KOPT-K1 (cell line): ENCODE results near the gene CISTR.
"Not testable (repeated sequence)": the region's sequence is repeated elsewhere in the genome, so short reads cannot be mapped to it uniquely, and the experiment has no call there.

ENCODE experiments used
- H3K27ac ChIP-seq: fragments of 200-600 bp; sonication (generic); 2 replicates; pipeline ENCODE4 v1.5.1; 2016; ENCODE audit warnings: antibody characterized with exemption, mild to moderate bottlenecking, low read depth, low read length; ENCODE audit not compliant: poor library complexity, severe bottlenecking
- H3K36me3 ChIP-seq: fragments of 200-600 bp; sonication (generic); 2 replicates; pipeline ENCODE4 v1.5.1; 2017; ENCODE audit warnings: antibody characterized with exemption, mild to moderate bottlenecking, low read length, moderate library complexity; ENCODE audit not compliant: insufficient read depth
- H3K9me3 ChIP-seq: fragments of 200-600 bp; sonication (generic); 2 replicates; pipeline ENCODE4 v1.5.1; 2017; ENCODE audit warnings: antibody characterized with exemption, low read length, mild to moderate bottlenecking; ENCODE audit not compliant: insufficient read depth, poor library complexity, severe bottlenecking

The CISTR gene

DNA sequence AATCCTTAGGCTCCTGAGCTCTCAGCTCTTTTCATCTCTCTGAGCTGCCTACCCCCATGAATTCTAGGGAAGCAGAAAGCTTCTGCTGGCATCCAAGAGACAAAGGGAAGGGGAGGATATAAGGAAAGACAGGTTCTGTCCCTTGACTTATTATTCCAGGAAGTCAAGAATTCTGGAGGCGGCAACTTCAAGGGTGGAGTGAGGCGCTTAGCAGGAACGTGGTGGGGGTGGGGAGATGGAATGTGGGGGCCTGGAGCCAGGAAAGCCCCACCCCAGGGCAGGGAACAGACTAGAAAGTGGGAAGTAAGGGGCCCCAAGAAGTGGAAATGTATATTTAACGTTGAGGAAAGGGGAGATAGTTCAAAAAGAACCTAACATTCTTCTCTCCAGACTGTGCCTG is 26.0 kb downstream of the CISTR start:
- Histone ChIP-seq H3K27ac (no peak overlapping the region), H3K9me3 (no peaks in the 10 kb centered on the region), H3K36me3 (no peaks in the 10 kb centered on the region)

DNA sequence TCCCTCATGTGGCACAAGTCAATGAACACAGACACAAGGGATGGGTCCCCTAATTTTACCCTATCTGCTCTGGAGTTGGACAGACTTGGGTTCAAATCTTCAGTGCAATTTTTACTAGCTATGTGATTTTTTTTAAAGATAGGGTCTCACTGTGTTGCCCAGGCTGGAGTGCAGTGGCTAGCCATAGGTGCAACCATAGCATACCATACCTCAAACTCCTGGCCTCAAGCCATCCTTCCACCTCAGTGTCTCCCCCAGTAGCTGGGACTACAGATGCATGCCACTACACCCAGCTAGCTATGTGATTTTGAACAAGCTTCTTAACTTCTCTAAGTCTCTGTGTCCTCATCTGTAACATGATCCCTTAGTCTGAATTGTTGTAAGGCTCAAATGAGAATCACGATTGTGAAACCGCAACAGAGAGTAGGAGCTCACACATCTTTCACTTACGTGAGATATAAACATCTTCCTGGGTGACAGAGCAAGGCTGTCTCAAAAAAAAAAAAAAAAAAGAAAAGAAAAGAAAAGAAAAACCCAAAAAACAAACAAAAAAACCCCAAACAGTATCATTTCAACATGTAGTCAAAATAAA is 29.2 kb downstream of the CISTR start:
- Histone ChIP-seq H3K9me3 (no peaks in the 10 kb centered on the region), H3K27ac (no peak overlapping the region), H3K36me3 (no peaks in the 10 kb centered on the region)

DNA sequence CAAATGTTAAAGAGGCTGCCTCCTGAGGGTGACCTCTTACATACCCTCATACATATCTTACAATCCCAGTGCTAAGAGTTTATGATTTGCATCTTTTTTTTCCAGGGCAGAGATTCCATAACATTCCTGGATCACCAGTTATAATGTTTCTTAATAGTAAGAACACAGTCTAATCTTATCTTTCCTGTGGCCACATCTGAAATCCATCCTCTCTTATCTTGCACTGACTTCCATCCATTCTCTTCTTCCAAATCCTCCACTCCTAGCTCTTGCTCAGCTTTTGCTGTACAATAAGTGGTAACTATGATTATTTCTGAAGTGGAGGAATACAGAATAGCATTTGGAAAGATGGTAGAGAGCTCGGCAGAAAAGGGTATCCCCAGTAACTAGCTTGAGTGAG is 30.8 kb downstream of the CISTR start:
- no peaks in the 10 kb centered on the region for H3K9me3 ChIP-seq
- H3K27ac ChIP-seq: no peak overlapping the region
- no peaks in the 10 kb centered on the region for H3K36me3 ChIP-seq

DNA sequence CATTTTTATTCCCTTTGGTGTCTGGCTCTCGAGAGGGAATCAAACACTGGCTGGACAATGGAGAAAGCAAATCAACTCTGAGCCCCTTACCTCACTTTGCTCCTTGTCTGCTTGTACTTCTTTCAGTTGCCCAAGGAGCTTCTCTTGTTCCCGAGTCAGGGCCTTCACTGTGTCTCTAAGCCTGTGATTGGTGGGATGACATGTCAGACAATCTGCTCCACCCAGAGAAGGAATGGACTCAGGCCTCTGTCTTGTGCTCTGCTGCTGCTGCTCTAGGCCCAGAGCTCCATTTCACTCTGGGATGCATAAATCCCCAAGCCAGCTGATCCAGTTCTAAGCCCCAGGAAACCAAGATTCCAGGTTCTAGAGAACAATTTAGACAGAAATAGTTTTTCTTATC is 32.1 kb downstream of the CISTR start:
- Histone ChIP-seq H3K9me3 (no peaks in the 10 kb centered on the region), H3K36me3 (no peaks in the 10 kb centered on the region)

DNA sequence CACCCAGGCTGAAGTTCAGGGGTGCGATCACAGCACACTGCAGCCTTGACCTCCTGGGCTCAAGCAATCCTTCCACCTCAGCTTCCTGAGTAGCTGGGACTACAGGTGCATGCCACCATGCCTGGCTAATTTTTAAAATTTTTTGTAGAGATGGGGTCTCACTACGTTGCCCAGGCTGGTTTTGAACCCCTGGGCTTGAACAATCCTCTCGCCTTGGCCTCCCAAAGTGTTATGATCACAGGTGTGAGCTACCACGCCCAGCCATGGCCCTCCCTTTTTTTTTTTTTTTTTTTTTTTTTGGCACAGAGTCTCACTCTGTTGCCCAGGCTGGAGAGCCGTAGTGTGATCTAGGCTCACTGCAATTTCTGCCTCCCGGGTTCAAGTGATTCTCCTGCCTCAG is 33.2 kb downstream of the CISTR start:
- H3K27ac ChIP-seq, H3K9me3 ChIP-seq, H3K36me3 ChIP-seq: not testable (repeated sequence)

More for the DNA sequence above, 32.1 kb downstream of the CISTR start:
- no peak overlapping the region for H3K27ac ChIP-seq

DNA sequence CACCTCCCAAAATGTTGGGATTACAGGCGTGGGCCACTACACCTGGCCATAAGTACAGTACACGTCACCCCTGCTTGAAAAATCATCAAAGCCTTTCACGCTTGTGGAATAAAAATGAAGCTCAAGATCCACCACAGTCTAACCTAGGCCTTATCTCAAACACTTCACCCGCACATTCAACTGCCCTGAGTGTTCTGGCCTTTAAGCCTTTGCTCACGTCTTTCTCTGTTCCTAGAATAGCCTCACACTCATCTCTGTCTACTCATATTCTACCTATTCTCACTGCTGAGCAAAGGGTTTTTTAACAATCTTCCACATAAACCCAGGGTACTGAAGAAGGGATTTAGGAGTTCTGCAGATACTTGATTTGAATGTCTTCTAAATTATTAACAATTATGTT is 34.5 kb downstream of the CISTR start:
- Histone ChIP-seq H3K27ac (no peak overlapping the region), H3K9me3 (no peaks in the 10 kb centered on the region), H3K36me3 (no peaks in the 10 kb centered on the region)

DNA sequence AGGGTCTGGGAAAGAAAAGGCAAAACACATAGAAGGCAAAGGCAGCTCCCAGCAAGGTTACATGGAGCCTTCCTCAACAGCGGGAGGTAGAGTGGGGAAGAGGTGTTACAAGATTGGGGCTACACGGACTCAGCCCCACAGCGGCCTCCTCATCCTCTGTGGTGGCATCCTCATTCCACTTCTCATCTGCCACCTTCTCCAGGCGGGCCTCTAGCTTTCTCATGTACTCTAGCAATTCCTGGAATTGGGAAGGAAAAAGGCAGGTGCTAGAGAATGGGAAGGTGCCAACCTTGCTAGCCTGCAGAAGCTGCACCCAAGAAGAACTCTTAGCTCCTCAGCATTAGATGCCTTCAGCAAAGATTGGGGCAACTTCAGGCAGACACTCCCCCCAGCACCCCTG is 37.8 kb downstream of the CISTR start:
- Histone ChIP-seq H3K9me3 (no peaks in the 10 kb centered on the region), H3K27ac (no peak overlapping the region), H3K36me3 (no peaks in the 10 kb centered on the region)

DNA sequence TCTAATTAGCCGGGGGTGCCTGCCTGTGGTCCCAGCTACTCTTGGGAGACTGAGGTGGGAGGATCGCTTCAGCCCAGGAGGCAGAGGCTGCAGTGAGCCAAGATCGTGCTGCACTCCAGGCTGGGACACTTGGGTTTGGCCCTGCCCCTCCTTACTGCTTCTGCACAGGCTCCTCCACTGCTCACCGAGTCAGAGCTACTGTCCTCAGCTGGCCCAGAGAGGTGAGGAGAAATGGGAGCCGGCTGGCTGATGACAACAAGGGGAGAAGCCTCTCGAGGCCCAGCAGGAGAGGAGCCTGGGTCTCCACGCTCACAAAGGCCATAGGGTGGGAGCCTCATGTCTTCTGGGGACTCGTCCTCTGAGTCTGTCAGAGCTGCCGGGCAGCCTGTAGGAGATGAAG is 38.3 kb downstream of the CISTR start:
- Histone ChIP-seq H3K27ac (no peak overlapping the region), H3K9me3 (no peaks in the 10 kb centered on the region), H3K36me3 (no peaks in the 10 kb centered on the region)

DNA sequence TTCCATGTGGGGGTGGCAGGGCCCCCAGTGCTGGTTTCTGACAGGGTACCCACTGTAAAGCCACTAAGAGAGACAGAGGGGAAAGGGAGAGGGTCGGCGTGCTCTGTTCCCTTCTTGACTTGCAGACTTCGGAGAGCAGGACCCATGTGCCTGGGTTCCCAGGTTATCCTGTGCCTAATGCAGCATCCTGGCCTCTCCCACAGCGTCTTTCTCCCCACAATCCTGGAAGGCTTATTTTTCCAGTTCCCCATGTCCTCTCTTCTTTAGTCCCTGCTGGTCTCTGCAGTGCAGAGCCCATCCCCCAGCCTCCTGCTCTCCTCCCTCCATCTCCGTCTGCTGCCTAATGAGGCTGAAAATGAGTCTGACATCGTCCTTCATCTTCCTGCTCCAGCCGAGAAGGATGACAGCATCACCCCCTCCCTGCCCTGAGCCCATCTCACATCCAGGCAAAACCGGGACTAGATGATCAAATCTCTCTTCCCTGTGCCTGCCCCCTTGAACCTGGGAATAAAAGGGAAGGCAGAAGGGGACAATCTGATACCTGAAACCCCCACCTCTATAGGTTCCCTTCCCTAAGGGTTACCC is 39.6 kb downstream of the CISTR start:
- Histone ChIP-seq H3K27ac (no peak overlapping the region), H3K9me3 (no peaks in the 10 kb centered on the region), H3K36me3 (no peaks in the 10 kb centered on the region)

DNA sequence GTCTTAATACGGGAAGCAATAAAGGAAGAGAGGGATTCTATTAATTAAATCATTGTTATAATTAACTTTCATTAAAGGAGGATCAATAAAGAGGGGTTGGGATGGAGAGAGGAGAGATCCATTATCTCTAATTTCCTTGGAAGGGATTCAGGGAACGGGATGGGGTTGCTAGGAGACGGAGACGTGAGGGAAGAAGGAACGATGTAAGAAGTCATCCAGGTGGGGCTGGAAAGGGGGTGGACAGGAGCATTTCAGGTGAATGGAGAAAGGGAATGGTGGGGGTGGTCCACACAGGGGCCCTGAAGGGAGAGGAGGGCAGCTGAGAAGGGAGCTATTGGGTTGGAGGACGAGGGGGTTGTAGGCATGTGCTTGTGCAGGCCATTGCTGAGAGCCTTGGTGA is 41.7 kb downstream of the CISTR start:
- no peaks in the 10 kb centered on the region for H3K9me3 ChIP-seq
- no peaks in the 10 kb centered on the region for H3K36me3 ChIP-seq
- no peak overlapping the region for H3K27ac ChIP-seq

DNA sequence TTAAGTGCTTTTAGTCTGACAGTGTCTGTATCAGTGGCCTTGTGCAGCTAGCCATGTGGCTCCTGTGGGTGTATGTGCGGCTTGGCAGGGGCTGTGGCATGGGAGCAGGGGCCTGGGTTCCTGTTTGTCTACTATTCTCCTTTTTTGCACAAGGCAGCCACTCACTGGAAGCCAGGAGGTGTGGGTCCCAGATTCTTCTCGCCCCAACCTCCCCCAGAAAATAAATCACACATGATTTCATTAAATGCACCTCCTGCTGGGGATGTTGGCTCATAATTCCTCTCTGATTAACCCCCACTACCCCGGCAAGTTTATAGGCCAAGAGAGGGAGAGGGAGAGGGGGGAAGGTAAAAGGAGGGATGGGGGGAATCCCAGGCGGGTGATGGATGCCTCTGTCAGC is 42.1 kb downstream of the CISTR start:
- Histone ChIP-seq H3K9me3 (no peaks in the 10 kb centered on the region), H3K27ac (no peak overlapping the region), H3K36me3 (no peaks in the 10 kb centered on the region)

DNA sequence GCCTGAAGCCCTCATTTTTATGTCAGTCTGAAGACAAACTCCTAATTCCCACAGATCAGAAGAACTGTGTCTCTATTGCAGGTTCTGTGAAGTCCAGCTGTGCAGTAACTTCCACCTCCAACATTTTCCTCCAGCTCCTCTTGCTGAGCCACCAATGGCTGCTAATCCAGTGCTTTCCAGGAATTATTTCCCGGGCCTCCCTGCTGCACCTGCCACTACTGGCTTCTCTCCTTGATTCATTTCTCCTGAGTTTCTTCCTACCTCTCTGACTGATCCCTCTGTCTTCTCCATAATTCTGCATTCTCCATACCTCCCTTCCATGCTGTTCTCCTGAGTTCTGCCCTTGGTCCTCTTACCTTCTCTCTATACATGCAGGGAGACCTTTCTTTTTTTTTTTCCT is 45.7 kb downstream of the CISTR start:
- Histone ChIP-seq H3K9me3 (no peaks in the 10 kb centered on the region), H3K36me3 (no peaks in the 10 kb centered on the region), H3K27ac (no peak overlapping the region)

DNA sequence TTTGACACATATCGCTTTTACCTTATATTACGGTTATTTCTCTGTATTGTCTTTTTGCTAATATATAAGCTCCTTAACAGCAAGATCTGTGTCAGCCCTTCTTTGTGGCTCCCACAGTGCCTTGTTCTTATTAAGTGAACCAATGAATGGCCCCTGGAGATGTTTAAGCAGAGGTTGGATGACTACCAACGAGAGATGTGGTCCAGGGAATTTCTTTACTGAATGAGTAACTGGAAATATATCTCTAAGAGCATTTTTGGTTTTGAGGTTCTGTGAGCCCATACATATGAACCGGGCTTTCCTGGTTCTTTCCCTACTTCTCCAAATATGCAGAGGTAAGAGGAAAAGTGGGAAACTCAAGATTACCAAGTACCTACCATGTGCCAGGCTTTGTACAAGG is 48.0 kb downstream of the CISTR start:
- Histone ChIP-seq H3K27ac (no peak overlapping the region), H3K9me3 (no peaks in the 10 kb centered on the region), H3K36me3 (no peaks in the 10 kb centered on the region)

DNA sequence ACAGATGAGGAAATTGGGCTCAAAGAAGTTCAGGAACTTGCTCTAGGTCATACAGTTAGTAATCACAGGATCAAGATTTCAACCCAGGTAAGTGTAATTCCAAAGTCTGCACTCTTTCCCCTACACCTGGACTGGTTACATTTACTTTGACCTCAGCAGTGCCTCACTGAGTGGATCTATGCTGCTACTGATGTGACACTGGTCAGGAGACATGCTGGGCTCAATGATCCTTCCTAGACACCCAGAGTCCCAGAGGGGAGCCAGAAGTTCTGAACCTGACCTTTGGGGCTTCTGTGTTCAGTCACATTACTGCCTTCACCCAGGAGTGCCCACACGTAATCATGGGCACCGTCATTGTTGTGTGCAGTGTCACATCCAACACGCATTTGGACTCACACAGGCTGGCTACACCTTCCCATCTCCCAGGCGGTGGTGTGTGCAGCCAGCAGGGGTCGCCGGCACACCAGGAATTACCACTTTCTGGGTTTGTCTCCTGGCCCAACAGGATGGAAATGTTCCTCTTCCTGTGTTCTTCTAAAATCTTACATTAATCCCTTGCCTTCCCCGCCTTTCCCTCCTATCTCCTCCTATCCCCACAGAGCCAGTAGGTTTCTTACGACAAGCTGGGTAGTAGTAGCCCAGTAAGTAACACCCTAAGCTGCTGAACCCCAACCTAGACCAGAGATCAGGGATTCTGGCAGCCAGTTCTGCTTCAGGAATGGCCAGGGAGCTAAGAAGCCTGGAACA is 50.1 kb downstream of the CISTR start:
- H3K36me3 ChIP-seq: no peaks in the 10 kb centered on the region
- no peaks in the 10 kb centered on the region for H3K9me3 ChIP-seq
- H3K27ac ChIP-seq: no peak overlapping the region

DNA sequence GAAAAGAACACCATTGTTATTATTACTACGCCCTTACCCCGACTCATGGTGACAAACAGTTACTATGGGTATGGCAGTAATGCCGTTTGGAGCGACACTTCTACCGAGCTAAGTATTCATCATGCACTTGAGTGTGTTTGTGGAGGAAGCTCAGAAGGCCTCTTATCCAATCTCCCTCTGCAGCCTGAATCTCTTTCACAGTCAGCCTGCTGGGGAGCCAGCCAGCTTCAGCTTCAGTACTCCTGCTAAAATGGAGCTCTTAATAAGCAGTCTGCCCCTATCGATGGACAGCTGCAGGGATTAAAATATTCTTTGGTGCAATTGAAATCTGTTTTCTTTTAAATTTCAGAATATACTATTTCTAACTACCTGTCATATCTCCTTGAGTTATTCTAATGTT is 51.2 kb downstream of the CISTR start:
- no peak overlapping the region for H3K27ac ChIP-seq
- no peaks in the 10 kb centered on the region for H3K36me3 ChIP-seq
- no peaks in the 10 kb centered on the region for H3K9me3 ChIP-seq

DNA sequence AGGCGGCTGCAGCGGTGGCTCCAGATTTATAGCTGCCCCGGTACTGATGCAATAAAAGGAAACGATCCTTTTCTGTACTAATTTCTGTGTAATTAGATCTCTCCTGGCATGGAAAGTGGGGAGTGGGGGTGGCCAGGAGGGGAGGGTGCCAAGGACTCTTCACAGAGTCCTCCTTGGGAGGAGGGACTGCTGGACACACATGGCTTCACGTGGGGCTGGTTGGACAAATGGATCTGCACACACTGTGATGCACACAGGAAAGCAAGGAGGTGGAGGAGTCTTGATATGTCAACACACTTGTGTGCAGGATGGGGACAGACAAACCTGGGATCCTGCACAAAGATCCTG is 52.1 kb downstream of the CISTR start:
- no peaks in the 10 kb centered on the region for H3K9me3 ChIP-seq
- no peaks in the 10 kb centered on the region for H3K36me3 ChIP-seq
- no peak overlapping the region for H3K27ac ChIP-seq
